HT1080 (cell line): ENCODE measurements around the gene SPCS2. TPM values are rescaled to one million over a fixed set of nuclear protein-coding genes. Genes with fewer than 3 reads are reported as not detected.
"Not testable (repeated sequence)": the region's sequence is repeated elsewhere in the genome, so short reads cannot be mapped to it uniquely, and the experiment has no call there.

ENCODE experiments used
- DNase-seq: peaks from one replicate; pipeline ENCODE4 v3.0.0-alpha.2; 2015; ENCODE audit warnings: low read depth
- small RNA-seq: library from RNA; depleted of rRNA; stranded (forward); fragments of <200 nt; gene quantifications from one replicate; pipeline ENCODE3, GENCODE V24; 2014
- total RNA-seq: library from RNA; depleted of rRNA; stranded (reverse); fragments of >200 nt; shearing (Covaris generic); gene quantifications from 2 replicates; pipeline ENCODE4 v1.2.3, GENCODE V29; 2014; rRNA removed

Gene SPCS2
- total RNA-seq, 1 experiment from 2014 or later: 137 TPM

- no peak for DNase-seq
These were observed 51.9 kb downstream of the SPCS2 start for GRCh38 chr11:75000975-75001354.

- DNase-seq: no peak
These were observed 52.6 kb downstream of the SPCS2 start for GRCh38 chr11:75001686-75002085.

- DNase-seq: no peak
These were observed 53.5 kb downstream of the SPCS2 start for GRCh38 chr11:75002516-75002915.

GRCh38 chr11:75004215-75004614, 55.1 kb downstream of the SPCS2 start:
- DNase-seq: no peak

GRCh38 chr11:75011357-75011756, 62.3 kb downstream of the SPCS2 start:
- no peak for DNase-seq

GRCh38 chr11:75011872-75012271, 62.8 kb downstream of the SPCS2 start:
- DNase-seq: no peak

GRCh38 chr11:75013051-75013450, 64.0 kb downstream of the SPCS2 start:
- DNase-seq: peak; percentile 34

- DNase-seq: peak; percentile 68
These were observed 65.1 kb downstream of the SPCS2 start for GRCh38 chr11:75014129-75014528.

- DNase-seq: not testable (repeated sequence)
These were observed 70.1 kb downstream of the SPCS2 start for GRCh38 chr11:75019200-75019599.

GRCh38 chr11:75020328-75020727, 71.3 kb downstream of the SPCS2 start:
- not testable (repeated sequence) for DNase-seq

- no peak for DNase-seq
These were observed 73.2 kb downstream of the SPCS2 start for GRCh38 chr11:75022296-75022695.

- peak; percentile 86 for DNase-seq
These were observed 73.8 kb downstream of the SPCS2 start for GRCh38 chr11:75022759-75023396.

- DNase-seq: no peak
These were observed 74.5 kb downstream of the SPCS2 start for GRCh38 chr11:75023446-75024067.

- no peak for DNase-seq
These were observed 75.0 kb downstream of the SPCS2 start for GRCh38 chr11:75024068-75024449.

- no peak for DNase-seq
These were observed 75.7 kb downstream of the SPCS2 start for GRCh38 chr11:75024764-75025211.

- no peak for DNase-seq
These were observed 76.5 kb downstream of the SPCS2 start for GRCh38 chr11:75025561-75025960.

- no peak for DNase-seq
These were observed 79.3 kb downstream of the SPCS2 start for GRCh38 chr11:75028321-75028720.

Small RNAs within 50 kb of the gene (small RNA-seq; reads per million reads assigned to genes)
- not detected for gene RNU6-216P

Other genes with a start within 250 kb of the SPCS2 start
- gene CHRDL2, start 217.8 kb upstream of the SPCS2 start, total RNA-seq: not detected in 2 replicates
- gene RNF169, start 200.4 kb upstream of the SPCS2 start, total RNA-seq: 13.0 TPM in 2 replicates
- gene XRRA1, start 175 bp upstream of the SPCS2 start, total RNA-seq: 7.4 and 7.9 TPM in 2 replicates
- gene NEU3, start 39.7 kb downstream of the SPCS2 start, total RNA-seq: 16.6 and 24.4 TPM in 2 replicates
- 0.07 TPM in 1 of 2 replicates, not detected in the other for gene OR2AT4, start 147.6 kb downstream of the SPCS2 start, total RNA-seq
- gene SLCO2B1, start 201.8 kb downstream of the SPCS2 start, total RNA-seq: not detected in 2 replicates